GM19239 (cell line): ENCODE data around the gene NHLH2.

Experiments
- DNase-seq: peaks from one replicate; pipeline ENCODE4 v3.0.0; 2011; ENCODE audit warnings: low spot score; ENCODE audit not compliant: insufficient read length
- FAIRE-seq: peaks from 2 replicates; lab custom pipeline; 2011; peaks lifted over from hg19 to GRCh38; lab: Jason Lieb, UNC

NHLH2 gene

DNA sequence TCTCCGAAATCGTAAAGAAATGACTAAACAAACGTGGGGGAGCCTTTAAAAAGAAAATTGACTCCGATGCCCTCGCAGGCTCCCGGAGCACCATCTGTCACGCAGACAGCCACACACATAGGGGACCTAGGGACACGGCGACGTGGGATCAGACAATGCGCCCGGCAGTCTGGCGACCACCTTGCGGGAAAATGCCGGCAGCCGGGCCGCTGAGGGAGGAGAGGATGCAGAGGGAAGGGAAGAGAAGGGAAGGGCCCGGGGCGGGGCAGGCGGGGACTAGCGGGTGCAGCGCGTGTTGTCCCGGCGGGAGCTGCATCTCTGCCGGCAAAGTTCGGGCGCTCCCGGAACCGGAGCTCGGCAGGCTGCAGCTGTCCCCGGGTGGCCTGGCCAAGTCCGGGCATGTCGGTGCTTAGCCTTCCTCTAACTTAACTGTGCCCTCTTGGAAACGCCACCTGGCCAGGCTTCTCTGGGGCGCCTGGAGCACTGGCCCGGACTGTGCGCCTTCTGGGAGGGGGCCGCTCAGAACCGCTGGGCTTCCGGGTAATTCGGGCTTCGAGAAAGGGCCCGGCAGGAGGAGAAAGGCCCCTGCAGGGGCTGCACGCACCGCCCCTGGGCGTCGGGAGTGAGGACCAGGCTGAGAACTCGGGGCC, 1.8 kb downstream of the NHLH2 start:
- no peak for DNase-seq
- no peak for FAIRE-seq

DNA sequence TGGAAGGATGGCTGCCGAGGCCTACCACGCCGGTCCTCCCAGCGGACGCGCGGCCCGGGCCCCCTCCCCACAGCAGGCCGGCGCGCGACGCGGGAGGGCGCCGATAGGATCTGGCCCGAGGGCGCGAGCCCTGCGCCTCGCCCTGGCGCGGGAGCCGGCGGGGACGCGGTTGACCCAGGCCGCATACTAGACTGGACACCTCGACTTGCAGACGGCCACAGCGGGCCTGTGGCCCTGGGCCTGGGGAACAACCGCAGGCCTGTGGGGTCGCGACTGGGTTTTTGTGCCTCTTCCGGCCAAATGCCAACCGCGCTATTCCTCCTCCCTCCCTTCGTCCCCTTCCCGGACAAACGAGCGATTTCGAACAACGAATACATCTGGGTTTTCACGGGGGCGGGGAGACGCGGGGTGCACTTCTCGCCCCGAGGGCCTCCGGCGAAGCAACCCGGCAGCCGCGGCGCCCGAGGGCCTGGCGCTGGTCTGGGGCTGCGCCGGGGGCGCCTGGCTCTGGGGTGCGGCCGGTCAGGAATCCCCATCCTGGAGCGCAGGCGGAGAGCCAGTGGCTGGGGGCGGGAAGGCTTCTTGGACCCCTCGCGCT, 2.4 kb downstream of the NHLH2 start:
- DNase-seq = no peak
- FAIRE-seq = no peak

DNA sequence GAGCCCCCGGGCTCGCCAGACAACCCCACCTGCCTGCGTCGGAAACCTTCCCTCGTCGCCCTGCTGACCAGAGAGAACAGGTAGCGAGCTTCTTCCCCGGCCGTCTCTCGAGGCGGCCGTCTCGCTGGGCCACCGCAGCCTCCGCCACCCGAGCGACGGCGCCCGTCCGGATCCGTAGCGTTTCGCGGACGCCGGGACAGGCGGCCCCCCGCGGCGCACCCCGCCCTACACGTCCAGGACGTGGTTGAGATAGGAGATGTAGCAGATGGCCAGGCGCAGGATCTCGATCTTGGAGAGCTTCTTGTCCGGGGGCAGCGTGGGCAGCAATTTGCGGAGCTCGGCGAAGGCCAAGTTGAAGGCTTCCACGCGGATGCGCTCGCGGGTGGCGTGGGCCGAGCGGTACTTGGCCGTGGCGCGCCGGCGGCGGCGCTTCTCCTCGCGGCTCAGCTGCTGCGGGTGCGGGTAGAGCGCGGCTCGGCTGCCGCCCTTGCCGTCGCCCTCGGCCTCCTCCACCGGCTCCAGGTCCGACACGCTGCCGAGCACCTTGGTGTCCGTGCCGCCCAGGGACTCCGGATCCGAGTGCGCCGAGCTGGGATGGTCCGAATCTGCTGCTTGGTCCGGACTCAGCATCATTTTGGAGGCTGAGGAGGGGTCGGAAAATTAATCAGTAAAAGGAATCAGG, 3.0 kb downstream of the NHLH2 start:
- FAIRE-seq = no peak
- no peak for DNase-seq

DNA sequence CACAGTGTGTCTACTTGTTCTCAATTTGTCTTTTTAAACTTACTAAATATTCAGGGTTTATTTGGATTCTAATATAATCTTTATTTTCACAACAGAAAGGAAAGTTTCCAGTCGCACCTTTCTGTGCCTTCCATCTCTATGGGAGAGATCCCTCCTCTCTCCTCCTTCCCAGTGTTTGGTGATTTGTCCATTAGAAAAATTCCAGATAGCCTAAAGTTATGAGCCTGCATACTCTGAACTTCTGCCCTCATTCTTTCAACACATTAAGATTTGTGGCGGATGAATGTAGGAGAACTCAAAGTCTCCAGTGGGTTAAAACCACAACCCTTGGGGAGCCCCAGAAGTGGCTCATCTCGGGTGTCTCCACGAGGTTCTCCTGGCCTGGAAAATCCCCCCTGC, 3.6 kb downstream of the NHLH2 start:
- FAIRE-seq = no peak

DNA sequence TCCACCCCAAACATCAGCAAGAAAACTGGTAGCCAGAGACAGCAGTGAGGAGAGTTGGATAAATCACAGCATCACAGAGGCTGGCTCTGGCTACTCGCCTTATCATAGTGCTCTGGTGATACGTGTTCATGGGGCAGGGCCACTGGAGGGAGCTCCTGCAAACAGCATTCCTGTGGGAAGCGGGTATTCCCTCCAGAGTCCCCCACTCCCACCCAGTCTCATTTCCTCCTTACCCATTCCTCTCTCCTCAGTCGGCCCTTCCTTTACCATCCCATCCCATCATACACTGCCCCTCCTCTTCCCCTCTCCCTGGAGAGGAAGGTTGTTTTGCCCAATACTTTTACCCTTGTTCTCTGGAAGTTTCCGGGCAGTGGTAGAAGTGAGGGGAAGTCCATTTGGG, 7.1 kb downstream of the NHLH2 start:
- FAIRE-seq = no peak
- no peak for DNase-seq

More for the DNA sequence above, 3.6 kb downstream of the NHLH2 start:
- no peak for DNase-seq

DNA sequence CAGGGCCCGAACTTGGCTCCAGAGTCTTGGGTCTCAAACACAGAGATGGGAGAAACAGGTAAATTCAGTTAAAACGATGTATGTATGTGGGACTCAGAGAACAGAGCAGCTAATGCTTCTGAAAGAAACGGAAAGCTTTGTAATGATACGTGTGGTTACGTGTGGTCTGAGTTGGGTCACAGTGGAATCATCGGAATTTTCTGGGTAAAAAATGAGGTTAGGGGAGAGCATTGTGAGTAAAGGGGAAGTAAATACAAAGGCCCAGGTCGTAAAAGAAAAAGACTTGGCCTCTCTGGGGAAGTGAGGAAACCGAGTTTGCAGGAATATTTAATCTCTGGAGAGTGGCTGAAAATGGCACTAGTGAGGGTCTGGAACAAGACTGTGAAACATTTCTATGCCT, 8.3 kb downstream of the NHLH2 start:
- no peak for DNase-seq
- FAIRE-seq = no peak

DNA sequence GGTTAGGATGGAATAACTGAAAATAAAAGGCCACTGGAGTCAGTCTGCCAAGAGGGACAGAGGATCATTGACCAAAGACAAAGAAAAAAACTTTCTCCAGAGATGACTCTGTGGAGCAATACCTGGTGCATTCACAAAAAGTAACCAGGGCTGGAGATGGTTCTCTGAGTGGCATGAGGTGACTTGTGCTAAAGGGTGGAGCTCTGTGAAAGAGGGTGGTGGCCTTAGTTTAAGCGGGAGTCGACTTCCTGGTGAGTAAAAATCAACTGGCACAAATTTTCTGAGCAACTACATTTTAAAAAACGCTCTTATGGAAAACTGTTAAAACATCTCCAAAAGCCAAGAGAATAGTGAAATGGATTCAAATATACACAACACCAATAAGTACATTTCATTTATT, 10.0 kb downstream of the NHLH2 start:
- DNase-seq (no peak), FAIRE-seq (no peak)

DNA sequence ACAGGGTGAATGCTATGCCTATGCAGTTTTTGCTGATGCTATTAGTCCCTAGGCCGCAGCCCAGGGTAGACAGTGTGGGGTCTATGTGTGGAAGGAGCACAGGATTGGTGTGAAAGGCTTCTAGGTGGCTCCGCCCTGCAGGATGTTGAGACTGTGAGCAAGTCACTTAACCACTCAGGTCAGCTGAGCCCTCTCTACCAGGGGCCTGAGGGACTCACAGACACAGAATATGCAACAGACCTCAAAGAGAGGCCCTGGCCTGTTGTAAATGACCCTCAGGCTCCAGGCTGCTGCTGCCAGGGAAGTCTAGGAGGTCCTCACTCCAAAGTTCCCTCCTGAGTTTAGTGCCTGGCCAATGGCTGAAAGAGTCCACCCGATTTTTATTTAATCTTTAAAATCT, 11.0 kb downstream of the NHLH2 start:
- DNase-seq = no peak
- FAIRE-seq = no peak

DNA sequence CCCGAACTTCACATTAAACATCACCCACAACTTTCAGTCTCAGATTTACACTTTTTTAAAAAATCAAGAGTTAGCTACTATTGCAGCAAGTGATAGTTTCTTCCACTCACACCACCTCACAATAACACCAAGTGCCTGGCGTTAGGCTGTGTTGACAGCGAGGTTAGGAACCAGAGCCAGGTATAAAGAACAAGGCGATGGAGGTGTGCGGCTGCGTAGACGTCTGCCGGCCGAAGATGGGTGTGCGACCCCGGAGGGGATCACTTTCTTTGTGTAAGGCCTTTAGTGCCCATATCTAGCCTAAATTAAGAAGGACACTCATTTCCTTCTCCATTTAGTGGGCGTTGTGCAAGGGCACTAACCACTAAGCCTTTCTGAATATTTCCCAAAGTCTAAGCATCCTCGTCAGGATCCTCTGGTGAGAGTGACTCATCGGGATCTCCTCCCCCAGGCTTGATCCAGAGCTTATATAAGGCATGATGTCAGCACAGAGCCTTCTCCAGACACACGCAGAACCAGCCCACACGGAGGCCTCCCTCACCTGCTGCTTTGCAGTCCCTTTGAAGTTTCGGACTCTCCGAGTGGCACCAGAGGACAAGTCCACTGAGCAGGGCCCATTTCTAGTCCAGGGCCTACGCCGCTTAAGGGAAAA, 11.8 kb downstream of the NHLH2 start:
- DNase-seq (no peak), FAIRE-seq (no peak)

DNA sequence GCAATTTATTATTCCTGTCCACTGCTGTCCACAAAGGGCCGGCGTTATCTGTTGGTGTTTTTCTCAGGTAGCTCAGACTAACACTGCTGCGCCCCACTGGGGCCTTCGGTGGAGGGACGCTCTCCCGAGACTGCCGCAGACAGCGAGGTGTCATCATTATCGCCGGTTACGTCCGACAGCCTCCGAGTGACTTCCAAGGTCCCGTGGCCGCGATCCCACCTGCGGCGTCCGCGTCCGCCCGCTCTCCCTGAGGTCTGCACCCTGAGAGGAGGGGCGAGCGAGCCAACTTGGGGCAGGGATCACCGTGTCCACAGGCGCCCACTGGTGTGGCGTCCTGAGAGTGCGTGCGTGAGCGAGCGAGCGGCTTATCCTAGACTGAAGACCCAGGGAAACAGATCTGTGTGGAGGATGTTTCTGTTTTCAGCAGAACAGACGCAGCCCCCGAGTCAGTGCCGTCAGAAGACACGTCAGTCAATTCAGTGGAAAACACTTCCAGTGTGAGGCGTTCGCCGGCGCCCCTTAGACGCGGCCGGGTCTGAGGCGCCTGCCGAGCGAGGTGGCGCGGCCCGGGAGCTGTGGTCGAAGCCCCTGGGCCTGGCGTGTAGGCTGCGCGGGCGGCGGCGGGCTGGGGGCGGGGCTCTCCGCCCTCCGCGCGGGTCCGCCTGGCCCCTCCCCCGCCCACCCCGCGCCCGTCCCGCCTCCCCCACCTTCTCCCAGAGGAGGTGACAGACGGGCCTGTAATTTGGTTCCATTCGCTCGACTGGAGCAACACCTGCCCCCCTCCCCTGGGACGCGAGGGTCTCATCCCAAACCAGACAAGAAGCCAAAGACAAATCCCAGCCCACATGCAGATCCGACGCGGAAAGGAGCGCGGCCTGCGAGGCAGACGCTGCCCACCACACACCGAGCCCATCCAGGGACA, 12.6 kb downstream of the NHLH2 start:
- no peak for DNase-seq
- no peak for FAIRE-seq

DNA sequence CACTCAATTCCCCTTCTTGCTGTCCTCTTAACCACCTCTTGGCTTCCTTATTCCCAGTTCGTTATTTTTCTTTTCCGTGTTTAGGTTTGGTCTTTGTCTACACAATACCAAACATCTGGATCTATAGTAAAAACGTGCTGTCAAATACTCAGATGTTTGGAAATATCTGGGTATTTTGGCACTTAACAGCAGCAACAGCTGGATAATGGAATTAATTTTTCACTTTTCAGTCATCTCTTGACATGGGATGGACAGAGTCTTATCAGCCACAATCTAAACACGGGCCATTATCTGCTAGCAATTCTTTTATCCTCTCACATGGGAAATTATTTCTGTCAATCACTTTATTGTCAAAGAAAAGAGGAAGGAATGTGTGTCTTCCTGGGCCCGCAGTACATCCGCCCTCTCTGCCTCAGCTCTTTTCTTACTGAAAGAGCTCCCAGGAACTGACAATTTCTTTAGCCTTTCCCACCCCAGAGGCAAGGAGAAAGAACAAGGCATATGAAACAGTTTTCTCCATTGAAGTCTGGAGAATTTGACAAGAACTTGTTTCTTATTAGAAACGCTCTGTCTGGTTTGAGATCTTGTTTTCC, 13.4 kb downstream of the NHLH2 start:
- FAIRE-seq = no peak
- DNase-seq = no peak

DNA sequence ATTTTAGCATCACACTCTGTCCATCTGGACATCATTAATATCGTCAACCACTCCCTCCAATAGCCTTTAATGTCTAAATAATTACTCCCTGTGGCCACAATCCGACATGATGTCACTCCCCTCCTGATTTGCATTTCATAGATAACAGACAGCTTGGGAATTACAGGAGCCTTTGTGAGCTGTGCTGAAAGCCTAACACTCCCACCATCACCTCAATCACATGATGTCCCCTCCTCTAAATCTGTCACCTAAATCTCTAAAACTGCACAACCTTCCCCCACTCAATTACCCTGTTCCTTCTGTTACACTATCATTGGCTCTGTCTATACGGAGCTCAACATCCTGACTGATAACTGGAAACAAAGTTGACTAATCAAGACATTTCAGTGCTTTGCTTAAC, 14.3 kb downstream of the NHLH2 start:
- DNase-seq (no peak), FAIRE-seq (no peak)

DNA sequence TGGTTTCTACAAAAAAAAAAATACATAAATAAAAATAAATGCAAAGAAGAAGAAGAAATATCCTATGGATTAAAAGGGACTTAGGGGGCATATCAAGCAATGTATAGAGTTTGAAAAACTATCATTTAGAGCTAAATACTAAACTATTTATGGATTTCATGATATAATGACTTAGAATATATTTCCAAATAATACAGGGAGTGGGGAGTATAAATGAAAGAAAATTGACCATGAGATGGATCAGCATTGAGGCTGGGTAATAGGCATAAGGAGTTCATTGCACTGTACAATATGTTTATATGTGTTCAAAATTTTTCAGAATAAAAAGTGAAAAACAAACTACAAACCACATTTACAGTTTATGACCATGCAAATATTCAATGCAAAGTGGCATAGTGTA, 18.8 kb downstream of the NHLH2 start:
- FAIRE-seq (no peak), DNase-seq (no peak)

DNA sequence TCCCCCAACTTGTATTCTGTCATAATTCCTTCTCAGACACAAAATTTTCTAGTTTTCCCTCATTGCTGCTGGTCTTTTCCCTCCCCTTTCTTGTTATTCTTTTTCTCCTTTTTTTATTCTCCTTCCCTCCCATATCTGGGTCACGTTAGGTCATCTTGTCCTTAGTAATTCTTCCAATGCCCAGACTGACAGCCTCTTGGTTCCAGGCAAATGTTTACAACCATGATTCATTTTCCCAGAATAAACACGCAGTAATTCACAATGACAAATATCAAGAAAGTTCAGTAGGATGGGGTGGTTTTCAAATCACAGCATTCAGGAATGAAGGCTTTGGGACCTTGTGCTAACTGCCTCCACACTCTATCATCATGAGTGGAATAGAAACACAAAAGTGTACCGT, 25.2 kb downstream of the NHLH2 start:
- FAIRE-seq (no peak), DNase-seq (no peak)

DNA sequence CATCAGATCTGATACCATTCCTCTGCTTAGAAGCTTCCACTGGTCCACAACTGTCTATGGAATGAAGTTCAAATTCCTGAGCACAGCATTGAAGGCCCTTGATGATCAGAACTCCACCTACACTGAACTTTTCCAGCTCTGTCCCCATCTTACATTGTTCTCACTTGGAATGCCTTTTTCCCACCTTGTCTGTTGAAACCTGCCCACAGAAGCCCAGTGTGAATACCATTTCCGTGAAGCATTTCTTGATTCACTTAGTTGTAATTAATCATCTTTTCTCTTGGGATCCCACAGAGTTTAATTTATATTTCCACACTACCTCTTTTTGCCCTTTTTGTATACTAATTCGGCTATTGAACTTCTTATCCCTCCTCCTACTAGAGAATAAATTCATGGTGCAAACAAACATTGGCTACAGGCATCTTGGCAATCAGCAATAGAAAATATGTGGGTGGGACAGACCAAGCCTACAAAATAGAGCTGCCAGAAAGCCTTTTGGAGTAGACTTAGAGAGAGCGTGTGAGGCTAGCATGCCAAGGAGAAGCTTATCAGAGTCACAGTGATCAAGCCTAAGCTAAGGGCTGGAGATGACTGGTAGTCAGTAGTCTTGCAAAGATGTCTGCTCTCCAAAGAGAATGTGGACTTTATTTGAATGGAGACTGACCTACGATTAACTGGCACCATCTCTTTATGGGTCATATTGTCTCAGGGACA, 26.1 kb downstream of the NHLH2 start:
- DNase-seq (no peak), FAIRE-seq (no peak)

DNA sequence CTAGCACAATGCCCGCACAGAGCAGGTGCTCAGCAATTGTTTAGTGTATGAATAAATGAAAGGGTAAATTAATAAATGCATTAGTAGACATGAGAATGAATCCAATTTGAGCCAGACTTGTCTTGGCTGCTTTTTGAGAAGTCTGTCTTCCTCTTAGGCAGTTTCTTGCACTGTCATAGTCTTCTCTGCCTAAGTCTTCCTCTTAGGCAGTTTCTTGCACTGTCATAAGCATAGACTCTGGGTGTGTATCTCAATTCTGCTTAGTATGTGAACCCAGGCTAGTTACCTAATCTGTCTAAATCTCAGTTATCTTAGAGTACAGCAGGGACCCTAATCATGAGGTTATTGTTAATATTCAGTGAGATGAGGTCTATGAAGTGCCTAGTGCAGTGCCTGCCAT, 27.2 kb downstream of the NHLH2 start:
- no peak for FAIRE-seq
- no peak for DNase-seq

DNA sequence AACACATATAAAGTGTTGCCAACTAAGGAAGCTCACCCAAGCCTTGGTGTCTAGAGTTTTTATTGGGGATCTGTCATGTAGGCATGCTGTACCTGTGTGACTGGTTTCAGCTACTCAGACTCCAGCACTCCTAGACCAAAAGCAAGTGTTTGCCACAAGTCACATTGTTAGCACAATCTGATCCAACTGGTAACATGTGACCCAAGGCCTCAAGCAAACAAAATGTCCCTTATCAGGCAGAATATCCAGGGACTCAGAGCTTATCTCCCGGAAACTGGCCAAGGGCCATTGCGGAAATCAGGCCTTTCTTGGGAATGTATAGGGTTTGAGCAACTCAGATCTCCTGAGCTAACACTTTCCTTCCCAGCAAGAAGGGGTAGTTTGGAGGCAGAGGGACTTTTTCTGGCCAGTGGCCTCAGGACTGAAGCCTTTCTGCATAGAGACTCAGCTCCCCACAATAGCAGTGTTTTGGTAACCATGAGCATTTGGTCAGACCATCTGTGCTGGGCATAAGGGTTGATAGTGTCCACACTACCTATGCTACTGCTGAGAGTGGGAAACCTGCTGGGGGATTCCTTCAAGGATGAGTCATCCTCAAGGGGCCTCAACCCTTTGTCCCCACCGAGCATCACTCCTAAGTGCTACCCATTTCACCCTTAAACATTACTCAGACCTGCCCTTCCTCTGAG, 29.6 kb downstream of the NHLH2 start:
- no peak for DNase-seq
- FAIRE-seq = no peak

DNA sequence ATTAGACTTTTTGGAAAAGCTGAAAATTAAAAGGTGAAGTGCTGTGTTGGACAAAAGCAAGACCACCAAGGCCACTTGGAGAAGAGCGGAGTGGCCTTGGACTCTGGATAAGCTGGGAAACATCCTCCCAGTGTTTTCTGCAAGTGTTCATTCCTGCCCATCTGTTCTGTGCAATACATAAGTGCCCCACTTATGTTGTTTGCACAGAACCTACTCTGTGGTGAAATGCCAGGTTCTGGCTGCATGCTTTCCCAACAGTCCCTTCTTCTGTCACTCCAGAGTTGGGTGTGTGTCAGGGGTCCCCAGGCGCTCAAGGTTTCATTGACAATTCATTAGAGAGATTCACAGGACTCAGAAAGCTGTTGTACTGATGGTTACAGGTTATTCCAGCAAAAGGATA, 30.3 kb downstream of the NHLH2 start:
- no peak for DNase-seq
- no peak for FAIRE-seq

DNA sequence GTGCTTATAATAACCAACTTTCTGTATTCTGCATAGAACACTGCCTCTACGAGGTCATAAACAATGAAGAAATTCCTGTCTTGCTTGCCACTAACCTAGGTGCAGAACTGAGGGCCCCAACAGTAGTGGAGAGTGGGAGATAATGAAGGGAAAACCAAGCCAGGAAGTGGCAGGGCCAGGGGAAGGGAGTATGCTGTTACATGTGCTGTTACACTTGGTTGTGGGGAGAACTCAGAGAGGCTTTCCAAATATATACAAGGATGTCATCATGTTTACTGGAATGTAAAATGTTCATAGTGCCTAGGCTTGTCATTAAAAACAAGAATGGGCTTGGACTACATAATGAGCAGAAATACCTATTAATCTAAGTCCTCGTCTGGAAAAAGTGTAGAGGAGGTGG, 31.1 kb downstream of the NHLH2 start:
- DNase-seq = no peak
- FAIRE-seq = no peak
